Activated CD8-positive, alpha-beta T cell treated with anti-CD3 and anti-CD28 coated beads, Interleukin-2, amount 10 ng/mL, durations not matched to agents 7 days and 5 days (primary cell): ENCODE data around the gene ENOSF1. TPM values are rescaled to one million over a fixed set of nuclear protein-coding genes. Genes with fewer than 3 reads are reported as not detected.

Experiments
- ATAC-seq: fragments of 150-1000 bp; cut with Tn5 transposase; one replicate; pipeline ENCODE4 v1.10.0; 2021; ENCODE audit warnings: moderate library complexity
- CTCF ChIA-PET: fragments of 350-600 bp; sonication (Branson Sonifier 250); formaldehyde crosslinking; loops from one replicate; lab custom pipeline; 2021; ENCODE audit warnings: antibody characterized with exemption; lab: Charles Lee
- POLR2A ChIA-PET: fragments of 350-600 bp; sonication (Branson Sonifier 250); formaldehyde crosslinking; loops from one replicate; lab custom pipeline; 2021; ENCODE audit warnings: antibody characterized with exemption; lab: Charles Lee
- DNase-seq: peaks from one replicate; pipeline ENCODE4 v3.0.0-alpha.2; 2020
- H3K27ac Mint-ChIP-seq: one replicate; pipeline ENCODE4 v1.8.0; 2021; ENCODE audit warnings: mild to moderate bottlenecking, mixed read lengths
- H3K27me3 Mint-ChIP-seq: one replicate; pipeline ENCODE4 v1.8.0; 2021; ENCODE audit warnings: low read depth, mixed read lengths
- H3K36me3 Mint-ChIP-seq: one replicate; pipeline ENCODE4 v1.8.0; 2021; ENCODE audit warnings: low read depth, mixed read lengths
- H3K4me1 Mint-ChIP-seq: one replicate; pipeline ENCODE4 v1.8.0; 2021; ENCODE audit warnings: low read depth, mixed read lengths
- H3K4me3 Mint-ChIP-seq: one replicate; pipeline ENCODE4 v1.8.0; 2021; ENCODE audit warnings: mild to moderate bottlenecking, mixed read lengths
- H3K9me3 Mint-ChIP-seq: one replicate; pipeline ENCODE4 v1.8.0; 2022; ENCODE audit warnings: mixed read lengths; ENCODE audit not compliant: insufficient read depth
- total RNA-seq, 2 experiments: library from RNA; stranded (reverse); gene quantifications; one replicate each; pipeline ENCODE4 v1.2.3, GENCODE V29; 2021

ENOSF1 gene
- total RNA-seq, 2 experiments from 2014 or later: 66.0 to 74.1 TPM

GRCh38 chr18:658001-658946 is 54.2 kb downstream of the ENOSF1 start:
- Mint-ChIP-seq H3K9me3 (peaks cover 6% of the 10 kb centered on the region), H3K36me3 (peaks cover 57% of the 10 kb centered on the region), H3K27ac (peak overlapping the region; percentile 94), H3K27me3 (no peaks in the 10 kb centered on the region), H3K4me1 (peaks cover 52% of the 10 kb centered on the region), H3K4me3 (peak overlapping the region; percentile 99)
- ChIA-PET CTCF (interaction anchor here (0.7 to 3.2 kb wide), 11 partner anchors 9 to 181 kb away, joined by 3 to 20 read pairs (median 6); partner anchors contain the start of gene ENOSF1), POLR2A (interaction anchor here (0.6 to 4.2 kb wide), 19 partner anchors 9 to 390 kb away, joined by 3 to 32 read pairs (median 5); partner anchors contain the start of genes ENOSF1 and THOC1)
- DNase-seq: peak; percentile 88
- ATAC-seq: peak; percentile 73

- peak within 1 kb of the TSS; percentile 94 for H3K27ac Mint-ChIP-seq
- DNase-seq (peak; percentile 68), ATAC-seq (peak; percentile 70)
- POLR2A ChIA-PET: interaction anchor here (0.6 to 4.2 kb wide), 21 partner anchors 9 to 389 kb away, joined by 3 to 32 read pairs (median 5); partner anchors contain the start of genes ENOSF1, THOC1 and YES1
- peaks cover 6% of the 10 kb centered on the region for H3K9me3 Mint-ChIP-seq
- H3K27me3 Mint-ChIP-seq: no peaks in the 10 kb centered on the region
- H3K36me3 Mint-ChIP-seq: peaks cover 57% of the 10 kb centered on the region
- CTCF ChIA-PET: interaction anchor here (0.8 to 3.2 kb wide), 9 partner anchors 16 to 387 kb away, joined by 3 to 20 read pairs (median 6); partner anchors contain the start of gene ENOSF1
- H3K4me3 Mint-ChIP-seq: peak within 1 kb of the TSS; percentile 99
- H3K4me1 Mint-ChIP-seq: peaks cover 52% of the 10 kb centered on the region
These were observed 55.0 kb downstream of the ENOSF1 start, which contains the start of gene TYMS for GRCh38 chr18:657311-658000. TYMS (plus strand) TSS chr18:657653; CDS start chr18:657743, 90 bp downstream.

DNA sequence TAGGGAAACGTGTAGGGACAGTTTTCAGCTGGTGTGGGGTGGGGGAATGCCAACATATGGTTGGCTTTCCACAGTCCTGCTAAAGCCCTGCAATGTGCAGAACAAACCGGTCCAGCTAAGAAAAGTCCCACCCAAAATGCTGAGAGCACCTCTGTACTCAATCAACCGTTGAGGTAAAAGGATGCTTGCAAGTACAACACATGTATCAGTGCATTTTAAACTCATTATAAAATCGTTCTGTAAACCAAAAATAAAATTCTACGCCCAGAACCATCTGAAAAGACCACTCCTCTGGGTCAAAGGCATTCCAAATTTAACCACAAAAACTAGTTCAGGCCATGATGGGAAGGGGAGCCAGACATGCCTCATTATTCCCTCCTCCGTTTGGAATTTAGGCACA is 57.0 kb downstream of the ENOSF1 start:
- peaks cover 39% of the 10 kb centered on the region for H3K36me3 Mint-ChIP-seq
- ChIA-PET POLR2A (no interaction called here), CTCF (interaction anchor here (0.9 kb wide), 1 partner anchor 175 kb away, joined by 3 read pairs; no protein-coding TSS in a partner anchor)
- H3K9me3 Mint-ChIP-seq: no peaks in the 10 kb centered on the region
- H3K27me3 Mint-ChIP-seq: no peaks in the 10 kb centered on the region
- H3K4me3 Mint-ChIP-seq: peak overlapping the region; percentile 67
- DNase-seq (no peak), ATAC-seq (no peak)
- peaks cover 41% of the 10 kb centered on the region for H3K4me1 Mint-ChIP-seq
- peak overlapping the region; percentile 6 for H3K27ac Mint-ChIP-seq

DNA sequence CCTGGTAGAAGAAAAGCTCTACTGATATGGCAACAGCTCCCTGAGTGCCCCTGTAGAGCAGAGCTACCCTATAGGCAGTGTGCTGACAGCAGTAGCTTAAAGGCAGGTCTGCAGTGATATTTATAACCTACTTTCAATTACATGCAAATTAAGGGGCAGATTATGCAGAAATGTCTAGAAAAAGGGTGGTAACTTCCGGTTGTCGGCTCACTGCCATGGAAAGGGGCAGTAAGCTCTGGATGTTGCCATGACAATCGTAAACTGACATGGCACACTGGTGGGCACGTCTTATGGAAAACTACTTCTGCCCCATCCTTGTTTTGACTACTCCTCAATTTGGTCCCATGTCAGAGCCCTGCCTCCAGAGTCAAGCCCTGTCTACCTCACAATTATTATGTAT is 57.8 kb downstream of the ENOSF1 start:
- Mint-ChIP-seq H3K27me3 (no peaks in the 10 kb centered on the region), H3K9me3 (no peaks in the 10 kb centered on the region), H3K4me1 (peaks cover 37% of the 10 kb centered on the region), H3K36me3 (peaks cover 30% of the 10 kb centered on the region), H3K27ac (no peak overlapping the region), H3K4me3 (no peak overlapping the region)
- ATAC-seq (no peak), DNase-seq (no peak)
- CTCF ChIA-PET: interaction anchor here (0.9 kb wide), 1 partner anchor 176 kb away, joined by 3 read pairs; no protein-coding TSS in a partner anchor
- POLR2A ChIA-PET: interaction anchor here (1.0 kb wide), 1 partner anchor 19 kb away, joined by 4 read pairs; no protein-coding TSS in a partner anchor

DNA sequence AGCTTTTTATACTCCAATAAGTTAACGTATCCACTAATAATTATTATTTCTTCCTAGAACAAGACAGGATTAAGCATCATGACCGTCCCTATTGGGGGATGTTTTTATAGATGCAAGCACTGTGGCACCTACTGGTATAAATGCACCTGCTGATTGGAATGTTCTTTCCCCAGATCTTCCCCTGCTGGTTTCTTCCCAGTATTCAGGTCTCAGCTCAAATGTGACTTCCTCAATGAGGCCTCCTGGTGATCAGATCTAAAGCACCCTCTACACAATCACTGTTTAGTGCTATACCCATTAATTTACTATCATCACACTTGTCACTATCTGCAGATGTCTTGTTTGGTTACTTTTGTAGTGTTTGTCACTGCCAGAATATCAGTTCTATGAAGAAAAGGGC is 58.9 kb downstream of the ENOSF1 start:
- Mint-ChIP-seq H3K9me3 (no peaks in the 10 kb centered on the region), H3K27me3 (no peaks in the 10 kb centered on the region)

GRCh38 chr18:652131-652530 is 60.3 kb downstream of the ENOSF1 start:
- no peak overlapping the region for H3K4me3 Mint-ChIP-seq
- ATAC-seq: no peak
- H3K9me3 Mint-ChIP-seq: no peaks in the 10 kb centered on the region
- H3K36me3 Mint-ChIP-seq: peaks cover 15% of the 10 kb centered on the region
- ChIA-PET POLR2A (no interaction called here), CTCF (no interaction called here)
- no peaks in the 10 kb centered on the region for H3K27me3 Mint-ChIP-seq
- no peak for DNase-seq
- H3K4me1 Mint-ChIP-seq: peaks cover 27% of the 10 kb centered on the region
- H3K27ac Mint-ChIP-seq: no peak overlapping the region

More for the DNA sequence above, 58.9 kb downstream of the ENOSF1 start:
- ChIA-PET CTCF (interaction anchor here (0.8 kb wide), 1 partner anchor 30 kb away, joined by 4 read pairs; no protein-coding TSS in a partner anchor), POLR2A (no interaction called here)
- H3K4me1 Mint-ChIP-seq: peaks cover 27% of the 10 kb centered on the region
- H3K36me3 Mint-ChIP-seq: peaks cover 19% of the 10 kb centered on the region
- H3K27ac Mint-ChIP-seq: no peak overlapping the region
- ATAC-seq: no peak
- H3K4me3 Mint-ChIP-seq: no peak overlapping the region
- no peak for DNase-seq

DNA sequence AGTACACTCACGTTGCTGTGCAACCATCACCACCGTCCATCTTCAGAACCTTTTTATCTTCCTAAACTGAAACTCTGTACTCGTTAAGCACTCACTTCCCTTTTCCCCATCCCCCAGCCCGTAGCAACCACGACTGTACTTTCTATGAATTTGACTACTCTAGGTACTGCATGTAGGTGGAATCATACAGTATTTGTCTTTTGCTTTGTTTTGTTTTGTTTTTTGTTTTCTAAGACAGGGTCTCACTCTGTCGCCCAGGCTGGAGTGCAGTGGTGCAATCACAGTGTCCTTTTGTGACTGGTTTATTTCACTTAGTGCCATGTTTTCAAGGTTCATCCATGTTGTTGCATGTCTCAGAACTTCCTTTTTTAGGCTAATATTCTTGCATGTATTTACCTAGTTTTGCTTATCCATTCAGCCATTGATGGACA is 62.0 kb downstream of the ENOSF1 start:
- peaks cover 18% of the 10 kb centered on the region for H3K4me1 Mint-ChIP-seq
- no peaks in the 10 kb centered on the region for H3K9me3 Mint-ChIP-seq
- CTCF ChIA-PET: interaction anchor here (1.6 kb wide), 1 partner anchor 9 kb away, joined by 5 read pairs; no protein-coding TSS in a partner anchor
- H3K27ac Mint-ChIP-seq: peak overlapping the region; percentile 84
- peak; percentile 80 for DNase-seq
- peak overlapping the region; percentile 56 for H3K4me3 Mint-ChIP-seq
- ATAC-seq: peak; percentile 94
- POLR2A ChIA-PET: no interaction called here
- H3K36me3 Mint-ChIP-seq: peaks cover 9% of the 10 kb centered on the region
- no peaks in the 10 kb centered on the region for H3K27me3 Mint-ChIP-seq

DNA sequence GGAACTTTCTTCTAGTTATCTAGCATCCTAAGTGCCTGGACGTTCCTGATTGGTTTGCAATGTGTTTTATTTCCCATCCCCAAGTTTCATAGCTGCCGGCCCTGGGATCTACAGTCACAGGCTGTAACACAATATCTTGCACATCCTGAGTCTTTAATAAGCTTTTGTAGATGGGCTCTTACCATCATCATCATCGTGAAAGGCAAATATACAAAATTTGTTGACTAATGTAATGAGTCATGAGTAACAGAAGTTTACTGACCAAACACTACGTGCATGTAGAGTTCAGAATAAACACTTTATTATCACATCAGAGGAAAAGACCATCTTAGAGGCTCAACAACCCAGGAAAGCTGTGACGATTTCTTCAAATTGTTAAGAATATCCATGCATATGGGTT is 63.1 kb downstream of the ENOSF1 start:
- peaks cover 16% of the 10 kb centered on the region for H3K4me1 Mint-ChIP-seq
- no peak for DNase-seq
- H3K36me3 Mint-ChIP-seq: peaks cover 2% of the 10 kb centered on the region
- no peak for ATAC-seq
- ChIA-PET CTCF (interaction anchor here (1.2 to 1.6 kb wide), 3 partner anchors 10 to 181 kb away, joined by 5 read pairs; no protein-coding TSS in a partner anchor), POLR2A (interaction anchor here (1.6 kb wide), 1 partner anchor 9 kb away, joined by 5 read pairs; no protein-coding TSS in a partner anchor)
- H3K27ac Mint-ChIP-seq: no peak overlapping the region
- H3K27me3 Mint-ChIP-seq: peaks cover 3% of the 10 kb centered on the region
- H3K9me3 Mint-ChIP-seq: no peaks in the 10 kb centered on the region
- H3K4me3 Mint-ChIP-seq: no peak overlapping the region

DNA sequence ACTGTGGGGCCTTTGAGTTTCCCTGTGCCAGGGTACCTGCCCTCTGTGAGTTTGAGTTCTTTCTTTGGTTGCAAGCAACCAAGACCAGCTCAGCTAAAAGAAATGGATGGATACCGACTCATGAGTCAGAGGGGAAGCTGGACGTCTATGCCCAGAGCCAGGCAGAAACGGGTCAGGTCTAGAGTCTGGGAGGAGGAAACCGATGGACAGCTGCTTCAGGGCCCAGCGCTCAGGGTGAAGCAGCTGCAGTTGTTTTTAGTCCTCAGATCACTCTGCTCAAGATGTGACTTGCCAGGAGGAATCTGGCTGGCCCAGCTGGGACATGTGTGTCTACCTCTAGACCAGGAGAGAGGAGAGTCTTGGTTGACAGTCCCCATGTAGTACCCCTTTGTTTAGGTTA is 65.1 kb downstream of the ENOSF1 start:
- CTCF ChIA-PET: interaction anchor here (1.6 to 2.5 kb wide), 2 partner anchors 19 to 23 kb away, joined by 3 to 10 read pairs; no protein-coding TSS in a partner anchor
- H3K9me3 Mint-ChIP-seq: no peaks in the 10 kb centered on the region
- DNase-seq: no peak
- ATAC-seq: no peak
- peaks cover 12% of the 10 kb centered on the region for H3K27me3 Mint-ChIP-seq
- no peak overlapping the region for H3K4me3 Mint-ChIP-seq
- POLR2A ChIA-PET: no interaction called here
- peaks cover 17% of the 10 kb centered on the region for H3K4me1 Mint-ChIP-seq
- H3K36me3 Mint-ChIP-seq: no peaks in the 10 kb centered on the region
- H3K27ac Mint-ChIP-seq: no peak overlapping the region

DNA sequence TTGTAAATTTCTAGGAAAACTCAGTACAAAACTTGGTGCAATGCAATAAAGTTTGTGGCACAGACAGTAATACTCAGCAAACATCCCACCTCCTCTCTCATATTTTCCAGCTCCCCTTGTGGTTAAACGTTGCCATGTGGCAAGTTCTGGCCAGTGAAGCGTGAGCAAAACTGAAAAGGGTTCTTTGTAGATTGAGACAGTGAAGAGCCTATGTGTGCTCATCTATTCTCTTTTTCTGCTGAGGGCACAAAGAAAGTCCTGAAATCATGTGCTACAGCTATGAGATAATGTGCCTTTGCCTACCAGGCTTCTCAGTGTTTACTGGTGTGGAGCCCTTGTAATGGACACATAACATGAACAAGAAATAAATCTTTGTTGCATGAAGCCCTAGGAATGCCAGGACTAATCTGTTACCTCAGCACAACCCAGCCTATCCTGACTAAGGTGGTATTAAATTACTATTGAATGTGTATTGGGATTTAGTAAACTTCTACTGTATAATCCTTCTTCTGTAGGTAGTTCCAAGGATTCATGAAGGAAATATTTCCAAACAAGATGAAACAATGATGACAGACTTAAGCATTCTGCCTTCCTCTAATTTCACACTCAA is 67.9 kb downstream of the ENOSF1 start:
- H3K27ac Mint-ChIP-seq: no peak overlapping the region
- ChIA-PET POLR2A (no interaction called here), CTCF (interaction anchor here (1.7 kb wide), 1 partner anchor 21 kb away, joined by 5 read pairs; no protein-coding TSS in a partner anchor)
- H3K9me3 Mint-ChIP-seq: no peaks in the 10 kb centered on the region
- peaks cover 25% of the 10 kb centered on the region for H3K27me3 Mint-ChIP-seq
- no peak overlapping the region for H3K4me3 Mint-ChIP-seq
- peaks cover 6% of the 10 kb centered on the region for H3K4me1 Mint-ChIP-seq
- ATAC-seq (peak; percentile 42), DNase-seq (no peak)
- no peaks in the 10 kb centered on the region for H3K36me3 Mint-ChIP-seq
